K562 (cell line): ENCODE results near the gene ARFGEF2. TPM values are rescaled to one million over a fixed set of nuclear protein-coding genes. Genes with fewer than 3 reads are reported as not detected.

Experiments used
- BDP1 ChIP-seq: IDR thresholded peaks from 3 replicates; pipeline ENCODE4 v1.6.1; 2011; ENCODE audit not compliant: insufficient read length, insufficient read depth
- CREB3L1 ChIP-seq: fragments of 450-650 bp; IDR thresholded peaks from 2 replicates; pipeline ENCODE4 v1.6.1; 2014; ENCODE audit warnings: low read depth, mild to moderate bottlenecking, moderate library complexity, borderline replicate concordance
- MAFK ChIP-seq: IDR thresholded peaks from 2 replicates; pipeline ENCODE4 v1.6.1; 2011; ENCODE audit warnings: low read length, improper control_type of control experiment
- SMARCA4 ChIP-seq: fragments of 450-650 bp; IDR thresholded peaks from 2 replicates; pipeline ENCODE4 v1.6.1; 2016
- TBL1XR1 ChIP-seq, 2 experiments: IDR thresholded peaks; 2 replicates each; pipeline ENCODE4 v1.6.1; 2012; ENCODE audit warnings: improper control_type of control experiment in 2 of 2, low read length in 2 of 2, mild to moderate bottlenecking in 1 of 2
- THRA ChIP-seq: fragments of 450-650 bp; IDR thresholded peaks from 2 replicates; pipeline ENCODE4 v1.6.1; 2017; ENCODE audit warnings: mild to moderate bottlenecking, moderate library complexity
- ZBTB26 ChIP-seq: fragments of 450-650 bp; formaldehyde crosslinking; IDR thresholded peaks from 2 replicates; pipeline ENCODE4 v1.4.0; 2022; ENCODE audit warnings: missing genetic modification characterization
- ZNF184 ChIP-seq: sonication (generic); formaldehyde crosslinking; IDR thresholded peaks from 2 replicates; pipeline ENCODE4 v1.5.0; 2020; ENCODE audit warnings: missing genetic modification reagents
- polyA plus RNA-seq, 8 experiments: library from polyadenylated mRNA; depleted of rRNA in 4 of 8; stranded (reverse) in 5 of 8; unstranded in 3 of 8; fragments of >200 nt; fragmentation: Nextera tagmentation in 2 of 8; fragmentation: Illumina TruSeq in 1 of 8; extraction: Ambion mirVana in 2 of 8; extraction: Trizol in 1 of 8; gene quantifications; 2 replicates each; pipeline versions ENCODE4 v1.2.1 to v1.2.3, GENCODE V29; 2011 to 2014; ENCODE audit warnings: inconsistent platforms in 1 of 8, missing spikeins in 1 of 8
- total RNA-seq, 7 experiments: library from RNA; depleted of rRNA in 6 of 7; stranded (reverse); fragments of >200 nt in 6 of 7; fragmentation: Illumina TruSeq in 2 of 7; extraction: Trizol in 2 of 7; gene quantifications; 2 replicates each; pipeline versions ENCODE4 v1.2.1 to v1.2.3, GENCODE V29; 2011 to 2021; ENCODE audit warnings: low replicate concordance in 1 of 7
- TF ChIP-seq, protein P1 (sequence below): sonication (generic); formaldehyde crosslinking; IDR thresholded peaks from 2 replicates; pipeline ENCODE4 v1.8.0; 2022; ENCODE audit warnings: missing genetic modification reagents, mild to moderate bottlenecking, moderate library complexity, borderline replicate concordance
- TF ChIP-seq, protein P2 (sequence below), 2 experiments: IDR thresholded peaks; 2 replicates each; pipeline ENCODE4 v1.6.1; 2011; ENCODE audit warnings: borderline replicate concordance in 1 of 2, control low read depth in 1 of 2, low read depth in 1 of 2, low read length in 1 of 2, mild to moderate bottlenecking in 1 of 2, mixed read lengths in 1 of 2, moderate library complexity in 1 of 2; ENCODE audit not compliant: insufficient read depth in 1 of 2, insufficient read length in 1 of 2, poor library complexity in 1 of 2, severe bottlenecking in 1 of 2; ENCODE audit errors: extremely low read depth in 1 of 2
- TF ChIP-seq, protein P3 (sequence below): sonication (generic); formaldehyde crosslinking; IDR thresholded peaks from 2 replicates; pipeline ENCODE4 v1.8.1; 2022; ENCODE audit warnings: missing genetic modification reagents
- TF ChIP-seq, protein P4 (sequence below): fragments of 200-800 bp; sonication (Bioruptor generic); IDR thresholded peaks from 2 replicates; pipeline ENCODE4 v1.6.1; 2016; ENCODE audit warnings: missing genetic modification characterization, missing compliant biosample characterization

Gene ARFGEF2
- total and polyA plus RNA-seq, 9 of the 15 experiments (the other 6 are each of a cell fraction or from before 2014, with no cell fraction given): 4.2 to 18.8 (median 13.7) TPM

DNA sequence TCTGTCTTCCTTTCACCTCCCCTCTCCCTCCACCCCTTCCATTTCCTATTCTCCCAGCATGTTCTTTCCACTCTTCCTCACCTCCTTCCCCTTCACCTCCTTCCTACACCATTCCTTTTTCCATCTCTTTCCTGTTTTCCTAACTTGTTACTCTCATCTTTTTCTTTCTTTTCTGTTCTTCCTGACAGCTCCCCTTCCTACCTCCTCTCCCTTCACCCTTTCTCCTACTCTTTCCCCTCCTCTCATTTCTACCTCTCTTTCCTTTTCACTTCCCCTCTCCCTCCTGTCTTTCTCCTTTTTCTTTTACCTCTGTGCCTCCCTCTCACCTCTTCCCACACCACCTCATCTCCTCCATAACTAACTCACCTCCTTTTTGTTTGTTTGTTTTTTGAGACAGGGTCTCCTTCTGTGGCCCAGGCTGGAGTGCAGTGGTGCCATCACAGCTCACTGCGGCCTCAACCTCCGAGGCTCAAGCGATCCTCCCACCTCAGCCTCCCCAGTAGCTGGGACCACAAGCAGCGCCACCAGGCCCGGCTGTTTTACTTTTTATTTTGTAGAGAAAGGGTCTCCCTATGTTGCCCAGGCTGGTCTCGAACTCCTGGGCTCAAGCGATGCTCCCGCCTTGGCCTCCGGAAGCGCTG, 864 bp upstream of the ARFGEF2 start (continued):
- no peak for TF ChIP-seq CREB3L1
- TF ChIP-seq, protein P1, sequence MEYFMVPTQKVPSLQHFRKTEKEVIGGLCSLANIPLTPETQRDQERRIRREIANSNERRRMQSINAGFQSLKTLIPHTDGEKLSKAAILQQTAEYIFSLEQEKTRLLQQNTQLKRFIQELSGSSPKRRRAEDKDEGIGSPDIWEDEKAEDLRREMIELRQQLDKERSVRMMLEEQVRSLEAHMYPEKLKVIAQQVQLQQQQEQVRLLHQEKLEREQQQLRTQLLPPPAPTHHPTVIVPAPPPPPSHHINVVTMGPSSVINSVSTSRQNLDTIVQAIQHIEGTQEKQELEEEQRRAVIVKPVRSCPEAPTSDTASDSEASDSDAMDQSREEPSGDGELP (CRISPR knock-in tag): no peak
- TF ChIP-seq, protein P2, sequence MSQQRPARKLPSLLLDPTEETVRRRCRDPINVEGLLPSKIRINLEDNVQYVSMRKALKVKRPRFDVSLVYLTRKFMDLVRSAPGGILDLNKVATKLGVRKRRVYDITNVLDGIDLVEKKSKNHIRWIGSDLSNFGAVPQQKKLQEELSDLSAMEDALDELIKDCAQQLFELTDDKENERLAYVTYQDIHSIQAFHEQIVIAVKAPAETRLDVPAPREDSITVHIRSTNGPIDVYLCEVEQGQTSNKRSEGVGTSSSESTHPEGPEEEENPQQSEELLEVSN (IDR thresholded peaks at IDR 0.05; ENCODE audit: borderline replicate concordance in 1 of 2, extremely low read depth in 1 of 2, insufficient read depth in 1 of 2, insufficient read length in 1 of 2, low read depth in 1 of 2, low read length in 1 of 2, poor library complexity in 1 of 2, severe bottlenecking in 1 of 2): peak in 1 of 2 experiments; percentile 58
- TF ChIP-seq SMARCA4: no peak; the same call in 1 of the 2 replicates
- TF ChIP-seq, protein P3, sequence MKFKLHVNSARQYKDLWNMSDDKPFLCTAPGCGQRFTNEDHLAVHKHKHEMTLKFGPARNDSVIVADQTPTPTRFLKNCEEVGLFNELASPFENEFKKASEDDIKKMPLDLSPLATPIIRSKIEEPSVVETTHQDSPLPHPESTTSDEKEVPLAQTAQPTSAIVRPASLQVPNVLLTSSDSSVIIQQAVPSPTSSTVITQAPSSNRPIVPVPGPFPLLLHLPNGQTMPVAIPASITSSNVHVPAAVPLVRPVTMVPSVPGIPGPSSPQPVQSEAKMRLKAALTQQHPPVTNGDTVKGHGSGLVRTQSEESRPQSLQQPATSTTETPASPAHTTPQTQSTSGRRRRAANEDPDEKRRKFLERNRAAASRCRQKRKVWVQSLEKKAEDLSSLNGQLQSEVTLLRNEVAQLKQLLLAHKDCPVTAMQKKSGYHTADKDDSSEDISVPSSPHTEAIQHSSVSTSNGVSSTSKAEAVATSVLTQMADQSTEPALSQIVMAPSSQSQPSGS (CRISPR knock-in tag): no peak
- TF ChIP-seq THRA: no peak
- TF ChIP-seq, protein P4, sequence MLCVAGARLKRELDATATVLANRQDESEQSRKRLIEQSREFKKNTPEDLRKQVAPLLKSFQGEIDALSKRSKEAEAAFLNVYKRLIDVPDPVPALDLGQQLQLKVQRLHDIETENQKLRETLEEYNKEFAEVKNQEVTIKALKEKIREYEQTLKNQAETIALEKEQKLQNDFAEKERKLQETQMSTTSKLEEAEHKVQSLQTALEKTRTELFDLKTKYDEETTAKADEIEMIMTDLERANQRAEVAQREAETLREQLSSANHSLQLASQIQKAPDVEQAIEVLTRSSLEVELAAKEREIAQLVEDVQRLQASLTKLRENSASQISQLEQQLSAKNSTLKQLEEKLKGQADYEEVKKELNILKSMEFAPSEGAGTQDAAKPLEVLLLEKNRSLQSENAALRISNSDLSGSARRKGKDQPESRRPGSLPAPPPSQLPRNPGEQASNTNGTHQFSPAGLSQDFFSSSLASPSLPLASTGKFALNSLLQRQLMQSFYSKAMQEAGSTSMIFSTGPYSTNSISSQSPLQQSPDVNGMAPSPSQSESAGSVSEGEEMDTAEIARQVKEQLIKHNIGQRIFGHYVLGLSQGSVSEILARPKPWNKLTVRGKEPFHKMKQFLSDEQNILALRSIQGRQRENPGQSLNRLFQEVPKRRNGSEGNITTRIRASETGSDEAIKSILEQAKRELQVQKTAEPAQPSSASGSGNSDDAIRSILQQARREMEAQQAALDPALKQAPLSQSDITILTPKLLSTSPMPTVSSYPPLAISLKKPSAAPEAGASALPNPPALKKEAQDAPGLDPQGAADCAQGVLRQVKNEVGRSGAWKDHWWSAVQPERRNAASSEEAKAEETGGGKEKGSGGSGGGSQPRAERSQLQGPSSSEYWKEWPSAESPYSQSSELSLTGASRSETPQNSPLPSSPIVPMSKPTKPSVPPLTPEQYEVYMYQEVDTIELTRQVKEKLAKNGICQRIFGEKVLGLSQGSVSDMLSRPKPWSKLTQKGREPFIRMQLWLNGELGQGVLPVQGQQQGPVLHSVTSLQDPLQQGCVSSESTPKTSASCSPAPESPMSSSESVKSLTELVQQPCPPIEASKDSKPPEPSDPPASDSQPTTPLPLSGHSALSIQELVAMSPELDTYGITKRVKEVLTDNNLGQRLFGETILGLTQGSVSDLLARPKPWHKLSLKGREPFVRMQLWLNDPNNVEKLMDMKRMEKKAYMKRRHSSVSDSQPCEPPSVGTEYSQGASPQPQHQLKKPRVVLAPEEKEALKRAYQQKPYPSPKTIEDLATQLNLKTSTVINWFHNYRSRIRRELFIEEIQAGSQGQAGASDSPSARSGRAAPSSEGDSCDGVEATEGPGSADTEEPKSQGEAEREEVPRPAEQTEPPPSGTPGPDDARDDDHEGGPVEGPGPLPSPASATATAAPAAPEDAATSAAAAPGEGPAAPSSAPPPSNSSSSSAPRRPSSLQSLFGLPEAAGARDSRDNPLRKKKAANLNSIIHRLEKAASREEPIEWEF (CRISPR knock-in tag): no peak
- TF ChIP-seq ZBTB26 (CRISPR knock-in tag): peak; percentile 83
- no peak for TF ChIP-seq TBL1XR1 (IDR thresholded peaks at IDR 0.05; ENCODE audit: low read length in 2 of 2)
- TF ChIP-seq MAFK: no peak
- TF ChIP-seq BDP1: no peak
- no peak for TF ChIP-seq ZNF184 (CRISPR knock-in tag)
